H9 (cell line): ENCODE data around the gene IL3. TPM values are rescaled to one million over a fixed set of nuclear protein-coding genes. Genes with fewer than 3 reads are reported as not detected.

ENCODE experiments used
- DNase-seq: peaks from one replicate; pipeline ENCODE4 v3.0.0-alpha.2; 2017
- H2AFZ ChIP-seq: one replicate; pipeline ENCODE4 v1.6.1; 2013; ENCODE audit warnings: mild to moderate bottlenecking, low read length, control low read depth, moderate library complexity
- H2AK5ac ChIP-seq: 2 replicates; pipeline ENCODE4 v1.6.1; 2013; ENCODE audit warnings: low read length, control low read depth, mixed read lengths; ENCODE audit not compliant: insufficient read length
- H2BK120ac ChIP-seq: one replicate; pipeline ENCODE4 v1.6.1; 2013; ENCODE audit warnings: low read depth, mild to moderate bottlenecking, low read length, control low read depth, inconsistent platforms; ENCODE audit not compliant: poor library complexity, severe bottlenecking
- H2BK12ac ChIP-seq: 2 replicates; pipeline ENCODE4 v1.6.1; 2013; ENCODE audit warnings: low read length, control low read depth, mixed read lengths, low read depth; ENCODE audit not compliant: insufficient read length
- H2BK15ac ChIP-seq: 2 replicates; pipeline ENCODE4 v1.6.1; 2013; ENCODE audit warnings: low read depth, low read length, control low read depth
- H2BK20ac ChIP-seq: one replicate; pipeline ENCODE4 v1.6.1; 2013; ENCODE audit warnings: low read depth, mild to moderate bottlenecking, low read length, control low read depth, inconsistent platforms; ENCODE audit not compliant: poor library complexity, severe bottlenecking
- H2BK5ac ChIP-seq: 2 replicates; pipeline ENCODE4 v1.6.1; 2013; ENCODE audit warnings: low read length, control low read depth, mixed read lengths; ENCODE audit not compliant: insufficient read length
- H3K14ac ChIP-seq: 2 replicates; pipeline ENCODE4 v1.6.1; 2013; ENCODE audit warnings: low read length, control low read depth; ENCODE audit not compliant: insufficient read depth
- H3K18ac ChIP-seq: 2 replicates; pipeline ENCODE4 v1.6.1; 2013; ENCODE audit warnings: low read depth, mild to moderate bottlenecking, mixed read lengths, low read length, control low read depth; ENCODE audit not compliant: insufficient read length
- H3K23ac ChIP-seq: 2 replicates; pipeline ENCODE4 v1.6.1; 2013; ENCODE audit warnings: low read length, control low read depth, mixed read lengths, low read depth; ENCODE audit not compliant: insufficient read length
- H3K23me2 ChIP-seq: 2 replicates; pipeline ENCODE4 v1.6.1; 2013; ENCODE audit warnings: low read depth, mild to moderate bottlenecking, mixed read lengths, low read length, control low read depth; ENCODE audit not compliant: insufficient read length, poor library complexity, severe bottlenecking
- H3K27ac ChIP-seq: 2 replicates; pipeline ENCODE4 v1.5.1; 2013; ENCODE audit warnings: low read length, control low read depth, mixed read lengths, low read depth; ENCODE audit not compliant: insufficient read length
- H3K27me3 ChIP-seq: 2 replicates; pipeline ENCODE4 v1.6.1; 2013; ENCODE audit warnings: low read length, control low read depth, inconsistent platforms; ENCODE audit not compliant: insufficient read depth
- H3K4ac ChIP-seq: 2 replicates; pipeline ENCODE4 v1.6.1; 2013; ENCODE audit warnings: low read depth, mild to moderate bottlenecking, control low read depth, inconsistent platforms, low read length, moderate library complexity
- H3K4me1 ChIP-seq: 2 replicates; pipeline ENCODE4 v1.6.1; 2013; ENCODE audit warnings: low read length, control low read depth, inconsistent platforms; ENCODE audit not compliant: insufficient read depth
- H3K4me2 ChIP-seq: 2 replicates; pipeline ENCODE4 v1.6.1; 2013; ENCODE audit warnings: low read length, control low read depth, mixed read lengths; ENCODE audit not compliant: insufficient read length, insufficient read depth
- H3K56ac ChIP-seq: 2 replicates; pipeline ENCODE4 v1.6.1; 2013; ENCODE audit warnings: low read depth, mild to moderate bottlenecking, mixed read lengths, low read length, control low read depth; ENCODE audit not compliant: insufficient read length
- H3K79me1 ChIP-seq: 2 replicates; pipeline ENCODE4 v1.6.1; 2013; ENCODE audit warnings: low read depth, mild to moderate bottlenecking, moderate library complexity, low read length, control low read depth, inconsistent platforms; ENCODE audit not compliant: insufficient read depth, poor library complexity, severe bottlenecking
- H3K79me2 ChIP-seq: 2 replicates; pipeline ENCODE4 v1.6.1; 2013; ENCODE audit warnings: low read length, control low read depth, inconsistent platforms; ENCODE audit not compliant: insufficient read depth
- H3K9ac ChIP-seq: 2 replicates; pipeline ENCODE4 v1.6.1; 2013; ENCODE audit warnings: low read length, control low read depth, mixed read lengths; ENCODE audit not compliant: insufficient read length; ENCODE audit errors: extremely low read depth
- H3K9me3 ChIP-seq: one replicate; pipeline ENCODE4 v1.6.1; 2013; ENCODE audit warnings: low read depth, low read length, inconsistent platforms; ENCODE audit not compliant: control insufficient read depth
- H3T11ph ChIP-seq: one replicate; pipeline ENCODE4 v1.6.1; 2013; ENCODE audit warnings: mild to moderate bottlenecking, low read length, control low read depth, inconsistent platforms
- H4K20me1 ChIP-seq: one replicate; pipeline ENCODE4 v1.6.1; 2013; ENCODE audit not compliant: control insufficient read depth, insufficient read length, insufficient read depth
- H4K5ac ChIP-seq: 2 replicates; pipeline ENCODE4 v1.6.1; 2013; ENCODE audit warnings: low read depth, mild to moderate bottlenecking, mixed read lengths, low read length, control low read depth; ENCODE audit not compliant: insufficient read length
- H4K8ac ChIP-seq: replicated peaks from 2 replicates; pipeline ENCODE4 v1.6.1; 2013; ENCODE audit warnings: low read length, control low read depth, mixed read lengths, low read depth; ENCODE audit not compliant: insufficient read length
- H4K91ac ChIP-seq: 2 replicates; pipeline ENCODE4 v1.6.1; 2013; ENCODE audit warnings: low read depth, mild to moderate bottlenecking, moderate library complexity, mixed read lengths, low read length, control low read depth; ENCODE audit not compliant: insufficient read length
- H3K27ac Mint-ChIP-seq, 3 experiments: 2 replicates in 2 of 3; 3 replicates in 1 of 3; pipeline ENCODE4 v1.8.0; 2020 to 2021; ENCODE audit warnings: mixed read lengths in 3 of 3, mild to moderate bottlenecking in 1 of 3, moderate library complexity in 1 of 3
- H3K27me3 Mint-ChIP-seq: 2 replicates; pipeline ENCODE4 v1.8.0; 2021; ENCODE audit warnings: low read depth, mild to moderate bottlenecking, moderate library complexity, mixed read lengths
- H3K36me3 Mint-ChIP-seq, 3 experiments: 2 replicates in 2 of 3; 3 replicates in 1 of 3; pipeline ENCODE4 v1.8.0; 2020 to 2021; ENCODE audit warnings: low read depth in 3 of 3, mixed read lengths in 3 of 3; ENCODE audit not compliant: insufficient read depth in 1 of 3
- H3K4me1 Mint-ChIP-seq, 2 experiments: 2 replicates each; pipeline ENCODE4 v1.8.0; 2020; ENCODE audit warnings: mixed read lengths in 2 of 2
- H3K4me3 Mint-ChIP-seq, 2 experiments: 2 replicates in 1 of 2; 3 replicates in 1 of 2; pipeline ENCODE4 v1.8.0; 2020 to 2021; ENCODE audit warnings: mild to moderate bottlenecking in 2 of 2, mixed read lengths in 2 of 2, moderate library complexity in 1 of 2
- H3K9me3 Mint-ChIP-seq, 2 experiments: 2 replicates in 1 of 2; 3 replicates in 1 of 2; pipeline ENCODE4 v1.8.0; 2020; ENCODE audit warnings: mild to moderate bottlenecking in 2 of 2, mixed read lengths in 2 of 2, moderate library complexity in 1 of 2
- CTCF ChIP-seq: fragments of 200-600 bp; sonication (generic); conservative IDR thresholded peaks from 3 replicates; pipeline ENCODE4 v1.8.0; 2021; ENCODE audit warnings: antibody characterized with exemption, mild to moderate bottlenecking
- WGBS: extraction: QIAGEN DNeasy Blood & Tissue Kit; methylation state at CpG from one replicate; pipeline ENCODE4 v1.1.7; 2013; ENCODE audit warnings: missing lambda C conversion rate, low lambda C conversion rate, mixed read lengths; ENCODE audit not compliant: insufficient read length; ENCODE audit errors: extremely low coverage; 5-methylcytosine and 5-hydroxymethylcytosine counted together
- total RNA-seq: library from RNA; stranded (reverse); gene quantifications from 2 replicates; pipeline ENCODE4 v1.2.1, GENCODE V29; 2021

IL3 gene
- total RNA-seq, 1 experiment from 2014 or later = not detected

GRCh38 chr5:132026516-132027008, 33.9 kb upstream of the IL3 start:
- Histone ChIP-seq H3K4me1 (no peaks in the 10 kb centered on the region), H3K18ac (no peak overlapping the region), H2BK12ac (no peak overlapping the region), H4K91ac (no peak overlapping the region), H2BK15ac (no peak overlapping the region), H3K4me2 (no peak overlapping the region), H4K8ac (no peak overlapping the region), H3K9ac (no peak overlapping the region), H3K27ac (no peak overlapping the region), H2AK5ac (no peak overlapping the region), H3K14ac (no peak overlapping the region), H3T11ph (no peak overlapping the region), H2AFZ (no peak overlapping the region), H3K79me2 (no peaks in the 10 kb centered on the region), H3K27me3 (no peaks in the 10 kb centered on the region), H4K5ac (no peak overlapping the region), H4K20me1 (no peaks in the 10 kb centered on the region), H2BK5ac (no peak overlapping the region), H3K4ac (no peak overlapping the region), H3K23ac (no peak overlapping the region), H3K56ac (no peak overlapping the region), H2BK20ac (no peak overlapping the region), H2BK120ac (no peak overlapping the region), H3K79me1 (no peaks in the 10 kb centered on the region), H3K9me3 (no peaks in the 10 kb centered on the region), H3K23me2 (no peaks in the 10 kb centered on the region)
- peaks cover 2% of the 10 kb centered on the region; the same call in 1 of the 2 replicates for H3K27me3 Mint-ChIP-seq
- H3K4me1 Mint-ChIP-seq = no peaks in the 10 kb centered on the region
- no CpG with 5 or more reads among the region's 5 CpGs for WGBS
- no peak overlapping the region for H3K27ac Mint-ChIP-seq
- no peaks in the 10 kb centered on the region for H3K9me3 Mint-ChIP-seq
- H3K4me3 Mint-ChIP-seq = no peak overlapping the region
- DNase-seq = no peak
- no peak for TF ChIP-seq CTCF
- H3K36me3 Mint-ChIP-seq = no peaks in the 10 kb centered on the region
